Adrenal gland (tissue), 12 donors: ENCODE data around the gene TMEM43. TPM values are rescaled to one million over a fixed set of nuclear protein-coding genes. Genes with fewer than 3 reads are reported as not detected.

ENCODE experiments used
- DNase-seq, 7 donors: peaks; one replicate each; pipeline ENCODE4 v3.0.0-alpha.2; 2019 to 2020
- H3K27ac ChIP-seq, 5 donors: fragments of 200-600 bp; sonication (generic) in 4 of 5; 1 replicate in 3 of 5; 2 replicates in 2 of 5; pipeline versions ENCODE4 v1.5.1 to v1.8.0; 2016 to 2020; ENCODE audit warnings: mild to moderate bottlenecking in 1 of 5
- H3K27me3 ChIP-seq: fragments of 200-600 bp; 2 replicates; pipeline ENCODE4 v1.8.0; 2021
- H3K36me3 ChIP-seq, 2 donors: fragments of 200-600 bp; replicated peaks in 1 of 2; 1 replicate in 1 of 2; 2 replicates in 1 of 2; pipeline versions ENCODE4 v1.5.1 to v1.8.0; 2018 to 2022
- H3K4me1 ChIP-seq, 2 donors: fragments of 200-600 bp; replicated peaks in 1 of 2; 1 replicate in 1 of 2; 2 replicates in 1 of 2; pipeline versions ENCODE4 v1.5.1 to v1.8.0; 2018 to 2021
- H3K4me3 ChIP-seq, 4 donors: fragments of 200-600 bp; sonication (generic) in 3 of 4; one replicate each; pipeline ENCODE4 v1.5.1; 2016 to 2018
- H3K9me3 ChIP-seq, 3 donors: fragments of 200-600 bp; sonication (generic) in 1 of 3; replicated peaks in 1 of 3; 1 replicate in 2 of 3; 2 replicates in 1 of 3; pipeline versions ENCODE4 v1.5.1 to v1.8.0; 2016 to 2021
- POLR2A ChIP-seq, 2 donors: fragments of 450-650 bp; IDR thresholded peaks; one replicate each; pipeline ENCODE4 v1.6.1; 2017; ENCODE audit warnings: antibody characterized with exemption in 2 of 2, mild to moderate bottlenecking in 2 of 2, moderate library complexity in 1 of 2
- WGBS, 4 donors: extraction: QIAGEN DNeasy Blood & Tissue Kit in 2 of 4; methylation state at CpG; one replicate each; pipeline versions ENCODE4 v1.1.5 to v1.1.7; 2013 to 2017; 5-methylcytosine and 5-hydroxymethylcytosine counted together
- intact Hi-C, 2 donors: fragments of 100-400 bp; cut with DNase I; formaldehyde crosslinking; loops; one replicate each; pipeline versions ENCODE4 v1.14.1 to v1.15.0; 2022 to 2023
- polyA plus RNA-seq, 3 donors: library from polyadenylated mRNA; stranded (reverse); fragments of 200-250 nt in 2 of 3; fragments of 350-450 nt in 1 of 3; fragmentation: Illumina TruSeq in 1 of 3; extraction: RNeasy Lipid Tissue Mini Kit (QIAGEN cat#74804) in 1 of 3; gene quantifications; one replicate each; pipeline ENCODE4 v1.2.3, GENCODE V29; 2013 to 2014
- total RNA-seq, 9 donors: library from RNA; depleted of rRNA in 4 of 9; stranded (reverse); fragments of >200 nt in 4 of 9; fragments of 120-200 nt in 1 of 9; fragmentation: NEBNext Ultra II Directional in 1 of 9; extraction: Animal tissue kit (Norgen Biotek cat#: 25700) in 1 of 9; gene quantifications; one replicate each; pipeline versions ENCODE4 v1.1.0 to v1.2.4, GENCODE V29; 2013 to 2023
- TF ChIP-seq, protein P1 (sequence below), 6 experiments: fragments of 450-650 bp in 4 of 6; fragments of 200-600 bp in 2 of 6; sonication (generic) in 1 of 6; IDR thresholded peaks; 1 replicate in 5 of 6; 2 replicates in 1 of 6; pipeline versions ENCODE4 v1.5.1 to v1.8.0; 2016 to 2021; ENCODE audit warnings: antibody characterized with exemption in 6 of 6, mild to moderate bottlenecking in 2 of 6, moderate library complexity in 1 of 6
- donor health status: healthy with polysubstance abuse.
- donor health status: Bipolar disorder and iron deficiency.
- donor health status: DM: yes; HTN: yes; CAD: no.
- donor health status: DM: no; HTN: no; CAD: no.
- donor health status: DM: no; HTN: no; CAD: no.
- donor health status: DM: yes; HTN: yes; CAD: no.

TMEM43 gene
- total and polyA plus RNA-seq, 12 donors: 40.0 to 79.1 (median 56.5) TPM

DNA sequence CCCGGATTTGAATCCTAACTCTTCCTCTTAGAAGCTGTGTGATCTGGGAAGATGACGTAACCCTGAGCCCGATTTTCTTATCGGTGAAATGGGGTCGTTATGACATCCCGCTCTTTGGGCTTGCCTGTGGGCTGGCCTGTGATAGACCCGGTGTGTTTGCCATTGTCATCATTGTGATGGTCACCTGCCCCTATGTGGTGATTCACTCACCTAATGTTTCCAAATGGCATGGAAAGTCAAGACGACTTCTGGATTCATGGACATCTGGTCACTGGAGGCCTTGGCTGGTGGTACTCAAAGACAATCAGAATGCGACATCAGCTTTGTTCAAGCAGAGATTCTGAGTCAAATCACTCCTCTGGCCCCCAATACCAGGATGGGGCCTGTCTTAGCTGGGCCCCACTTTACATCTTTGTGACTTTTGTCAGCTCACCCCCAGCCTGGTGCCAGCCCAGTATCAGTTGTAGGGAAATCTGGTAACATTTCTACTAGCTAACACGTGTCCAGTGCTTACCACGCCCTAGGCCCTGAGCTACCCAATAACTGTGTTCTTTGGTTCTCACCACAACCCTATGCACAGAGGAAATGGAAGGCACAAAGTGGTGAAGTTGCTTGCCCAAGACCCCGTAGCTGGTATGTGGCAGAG lies 2.8 kb downstream of the TMEM43 start:
- peak overlapping the region in 2 of 5 donors; percentile 6 to 96 for H3K27ac ChIP-seq
- H3K4me1 ChIP-seq: peaks cover 15 to 36% of the 10 kb centered on the region in 2 donors
- 82 to 90% (median 88%) methylated on average over 11 to 12 of the region's 12 CpGs for WGBS, 4 donors
- peak in 1 of 7 donors; percentile 44 for DNase-seq
- no peaks in the 10 kb centered on the region for H3K9me3 ChIP-seq
- intact Hi-C loops: loop anchor here in 1 of 2 donors (10.0 kb wide), 1 partner anchor 47 kb away; the partner anchor contains the start of genes LSM3 and XPC
- TF ChIP-seq, protein P1, sequence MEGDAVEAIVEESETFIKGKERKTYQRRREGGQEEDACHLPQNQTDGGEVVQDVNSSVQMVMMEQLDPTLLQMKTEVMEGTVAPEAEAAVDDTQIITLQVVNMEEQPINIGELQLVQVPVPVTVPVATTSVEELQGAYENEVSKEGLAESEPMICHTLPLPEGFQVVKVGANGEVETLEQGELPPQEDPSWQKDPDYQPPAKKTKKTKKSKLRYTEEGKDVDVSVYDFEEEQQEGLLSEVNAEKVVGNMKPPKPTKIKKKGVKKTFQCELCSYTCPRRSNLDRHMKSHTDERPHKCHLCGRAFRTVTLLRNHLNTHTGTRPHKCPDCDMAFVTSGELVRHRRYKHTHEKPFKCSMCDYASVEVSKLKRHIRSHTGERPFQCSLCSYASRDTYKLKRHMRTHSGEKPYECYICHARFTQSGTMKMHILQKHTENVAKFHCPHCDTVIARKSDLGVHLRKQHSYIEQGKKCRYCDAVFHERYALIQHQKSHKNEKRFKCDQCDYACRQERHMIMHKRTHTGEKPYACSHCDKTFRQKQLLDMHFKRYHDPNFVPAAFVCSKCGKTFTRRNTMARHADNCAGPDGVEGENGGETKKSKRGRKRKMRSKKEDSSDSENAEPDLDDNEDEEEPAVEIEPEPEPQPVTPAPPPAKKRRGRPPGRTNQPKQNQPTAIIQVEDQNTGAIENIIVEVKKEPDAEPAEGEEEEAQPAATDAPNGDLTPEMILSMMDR (IDR thresholded peaks at IDR 0.05): no peak
- no peak for TF ChIP-seq POLR2A (IDR thresholded peaks at IDR 0.05)
- no peak overlapping the region for H3K4me3 ChIP-seq
- peaks cover 0 to 34% of the 10 kb centered on the region in 2 donors for H3K36me3 ChIP-seq
- no peaks in the 10 kb centered on the region for H3K27me3 ChIP-seq

DNA sequence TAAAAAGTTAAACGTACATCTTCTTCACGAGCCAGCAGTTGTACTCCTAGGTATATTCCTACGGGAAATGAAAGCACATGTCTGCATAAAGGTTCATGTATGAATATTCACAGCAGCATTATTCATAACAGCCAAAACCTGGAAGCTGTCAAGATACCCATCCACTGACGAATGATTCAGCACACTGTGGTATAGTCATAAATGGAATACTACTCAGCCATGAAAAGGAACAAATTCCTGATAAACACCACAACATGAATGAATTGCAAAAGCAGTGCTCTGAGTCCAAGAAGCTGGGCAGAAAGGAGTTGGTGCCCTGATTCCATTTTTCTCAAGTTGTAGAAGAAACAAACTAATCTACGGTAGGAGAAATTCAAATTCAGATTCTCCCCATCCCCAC lies 3.9 kb downstream of the TMEM43 start:
- 95 to 98% (median 97%) methylated on average over 5 of the region's 5 CpGs for WGBS, 4 donors
- no peak overlapping the region for H3K27ac ChIP-seq
- peaks cover 0 to 45% of the 10 kb centered on the region in 2 donors for H3K36me3 ChIP-seq
- H3K4me1 ChIP-seq: peaks cover 15 to 25% of the 10 kb centered on the region in 2 donors
- TF ChIP-seq, protein P1 (IDR thresholded peaks at IDR 0.05): no peak
- TF ChIP-seq POLR2A (IDR thresholded peaks at IDR 0.05): no peak
- H3K27me3 ChIP-seq: no peaks in the 10 kb centered on the region
- no peak overlapping the region for H3K4me3 ChIP-seq
- H3K9me3 ChIP-seq: no peaks in the 10 kb centered on the region
- intact Hi-C loops: loop anchor here in 1 of 2 donors (10.0 kb wide), 1 partner anchor 46 kb away; the partner anchor contains the start of genes LSM3 and XPC
- no peak for DNase-seq

DNA sequence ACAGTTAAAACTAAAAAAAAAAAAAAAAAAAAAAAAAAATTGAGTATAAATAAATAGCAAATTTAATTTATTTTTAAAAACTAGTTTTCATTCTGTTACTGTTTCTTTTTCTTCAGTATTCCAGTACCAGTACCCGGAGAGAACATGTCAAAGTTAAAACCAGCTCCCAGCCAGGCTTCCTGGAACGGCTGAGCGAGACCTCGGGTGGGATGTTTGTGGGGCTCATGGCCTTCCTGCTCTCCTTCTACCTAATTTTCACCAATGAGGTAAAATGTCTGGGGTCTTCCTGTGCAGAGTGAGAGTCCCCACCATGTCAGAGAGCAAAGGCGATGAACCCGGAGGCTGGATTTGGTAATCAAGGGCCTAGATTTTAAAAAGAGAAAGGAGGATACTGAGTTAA lies 4.4 kb downstream of the TMEM43 start:
- Histone ChIP-seq H3K27ac (no peak overlapping the region), H3K4me3 (no peak overlapping the region), H3K36me3 (peaks cover 0 to 50% of the 10 kb centered on the region in 2 donors), H3K27me3 (no peaks in the 10 kb centered on the region), H3K9me3 (no peaks in the 10 kb centered on the region), H3K4me1 (peaks cover 15 to 21% of the 10 kb centered on the region in 2 donors)
- intact Hi-C loops: loop anchor here in 1 of 2 donors (10.0 kb wide), 1 partner anchor 46 kb away; the partner anchor contains the start of genes LSM3 and XPC
- DNase-seq: no peak
- TF ChIP-seq POLR2A (IDR thresholded peaks at IDR 0.05): no peak
- TF ChIP-seq, protein P1 (IDR thresholded peaks at IDR 0.05): no peak
- 89 to 97% (median 96%) methylated on average over 6 of the region's 6 CpGs for WGBS, 4 donors

DNA sequence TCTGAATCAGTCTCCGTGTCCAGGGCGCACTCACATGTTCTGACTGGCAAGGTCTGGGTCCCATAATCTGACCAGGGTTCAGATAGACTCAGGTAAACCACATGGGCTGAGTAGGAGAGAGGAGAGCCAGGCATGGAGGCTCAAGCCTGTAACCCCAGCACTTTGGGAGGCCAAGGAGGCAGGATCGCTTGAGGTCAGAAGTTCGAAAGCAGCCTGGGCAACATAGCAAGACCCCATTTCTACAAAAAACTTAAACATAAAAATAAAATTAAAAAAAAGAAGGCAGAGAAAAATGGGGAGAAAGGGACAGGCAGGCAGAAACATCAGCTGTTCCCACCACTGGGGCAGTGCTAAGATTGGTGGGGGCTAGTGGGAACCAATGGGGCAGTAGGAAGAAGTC lies 5.4 kb downstream of the TMEM43 start:
- Histone ChIP-seq H3K9me3 (no peaks in the 10 kb centered on the region), H3K36me3 (peaks cover 0 to 60% of the 10 kb centered on the region in 2 donors), H3K27me3 (no peaks in the 10 kb centered on the region), H3K4me1 (peaks cover 15 to 21% of the 10 kb centered on the region in 2 donors), H3K27ac (no peak overlapping the region), H3K4me3 (no peak overlapping the region)
- intact Hi-C loops: no loop called here
- TF ChIP-seq, protein P1 (IDR thresholded peaks at IDR 0.05): no peak
- no peak for TF ChIP-seq POLR2A (IDR thresholded peaks at IDR 0.05)
- peak in 1 of 7 donors; percentile 47 for DNase-seq
- 89 to 93% (median 91%) methylated on average over 4 of the region's 4 CpGs for WGBS, 4 donors
